Lower leg skin (tissue), 3 donors: ENCODE data around the gene SLC2A3.

Source experiments
- CTCF ChIP-seq, 3 donors: fragments of 450-650 bp; IDR thresholded peaks; one replicate each; pipeline ENCODE4 v1.5.1; 2016; ENCODE audit warnings: antibody characterized with exemption in 3 of 3, mild to moderate bottlenecking in 3 of 3, moderate library complexity in 2 of 3
- POLR2A ChIP-seq, 2 donors: fragments of 450-650 bp; IDR thresholded peaks; one replicate each; pipeline ENCODE4 v1.6.1; 2016 to 2017; ENCODE audit warnings: antibody characterized with exemption in 2 of 2, mild to moderate bottlenecking in 1 of 2, moderate library complexity in 1 of 2

- TF ChIP-seq CTCF (IDR thresholded peaks at IDR 0.05) (no peak), POLR2A (IDR thresholded peaks at IDR 0.05) (no peak)
These were observed 2.0 kb upstream of the SLC2A3 start for GRCh38 chr12:7937833-7938506.
